ENCODE data around the gene TIMMDC1.
"Not testable (repeated sequence)": the region's sequence is repeated elsewhere in the genome, so short reads cannot be mapped to it uniquely, and the experiment has no call there.

The TIMMDC1 gene

GRCh38 chr3:119548341-119548740 lies 50.0 kb downstream of the TIMMDC1 start:
- H3K4me3 ChIP-seq (ENCODE audit: severe bottlenecking): no peak overlapping the region
- DNase-seq (ENCODE audit: low spot score) (no peak), ATAC-seq (ENCODE audit: low read depth) (no peak)
- no peaks in the 10 kb centered on the region for H3K27me3 ChIP-seq (ENCODE audit: insufficient read depth, poor library complexity, severe bottlenecking)
- H3K4me1 ChIP-seq (ENCODE audit: insufficient read depth, poor library complexity, severe bottlenecking): no peaks in the 10 kb centered on the region
- H3K36me3 ChIP-seq (ENCODE audit: low read depth): no peaks in the 10 kb centered on the region
- H3K9me3 ChIP-seq (ENCODE audit: severe bottlenecking): no peaks in the 10 kb centered on the region
- TF ChIP-seq, protein P1, sequence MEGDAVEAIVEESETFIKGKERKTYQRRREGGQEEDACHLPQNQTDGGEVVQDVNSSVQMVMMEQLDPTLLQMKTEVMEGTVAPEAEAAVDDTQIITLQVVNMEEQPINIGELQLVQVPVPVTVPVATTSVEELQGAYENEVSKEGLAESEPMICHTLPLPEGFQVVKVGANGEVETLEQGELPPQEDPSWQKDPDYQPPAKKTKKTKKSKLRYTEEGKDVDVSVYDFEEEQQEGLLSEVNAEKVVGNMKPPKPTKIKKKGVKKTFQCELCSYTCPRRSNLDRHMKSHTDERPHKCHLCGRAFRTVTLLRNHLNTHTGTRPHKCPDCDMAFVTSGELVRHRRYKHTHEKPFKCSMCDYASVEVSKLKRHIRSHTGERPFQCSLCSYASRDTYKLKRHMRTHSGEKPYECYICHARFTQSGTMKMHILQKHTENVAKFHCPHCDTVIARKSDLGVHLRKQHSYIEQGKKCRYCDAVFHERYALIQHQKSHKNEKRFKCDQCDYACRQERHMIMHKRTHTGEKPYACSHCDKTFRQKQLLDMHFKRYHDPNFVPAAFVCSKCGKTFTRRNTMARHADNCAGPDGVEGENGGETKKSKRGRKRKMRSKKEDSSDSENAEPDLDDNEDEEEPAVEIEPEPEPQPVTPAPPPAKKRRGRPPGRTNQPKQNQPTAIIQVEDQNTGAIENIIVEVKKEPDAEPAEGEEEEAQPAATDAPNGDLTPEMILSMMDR (IDR thresholded peaks at IDR 0.05; ENCODE audit: poor library complexity, severe bottlenecking): no peak
- H3K27ac ChIP-seq (ENCODE audit: poor library complexity, severe bottlenecking): no peak overlapping the region

DNA sequence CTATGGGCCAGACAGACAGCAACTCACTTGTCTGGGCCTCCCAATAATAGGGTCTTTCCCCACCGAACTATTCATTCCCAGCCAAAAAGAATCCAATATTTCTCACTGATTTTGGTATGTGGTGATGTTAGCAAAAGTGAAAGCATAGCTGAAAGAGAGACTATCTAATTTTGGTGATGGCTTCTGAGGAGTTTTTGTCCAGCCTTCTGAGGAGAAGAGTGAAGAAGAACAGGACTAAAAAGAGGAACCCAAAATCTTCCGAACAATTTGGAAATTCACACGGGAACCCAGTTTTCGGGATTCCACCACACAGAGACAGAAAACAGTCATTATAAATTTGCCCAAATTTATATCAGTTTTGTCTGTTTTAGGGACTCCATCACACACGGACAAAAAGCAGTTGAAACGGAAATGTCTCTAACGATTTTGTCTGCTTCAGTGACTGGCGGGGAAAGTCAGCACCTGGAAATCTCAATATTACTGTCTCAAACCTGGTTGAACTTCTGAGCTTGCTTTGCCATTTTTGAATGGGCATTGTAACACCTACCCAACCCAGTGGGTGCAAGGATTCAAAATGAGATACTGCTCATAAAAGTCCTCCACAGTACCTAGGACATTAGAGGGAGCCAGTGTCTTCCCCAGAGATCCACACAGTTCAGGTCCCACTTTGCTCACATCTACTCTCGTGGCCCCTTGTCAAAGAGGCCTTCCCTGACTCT lies 52.0 kb downstream of the TIMMDC1 start:
- no peaks in the 10 kb centered on the region for H3K4me1 ChIP-seq (ENCODE audit: insufficient read depth, poor library complexity, severe bottlenecking)
- no peaks in the 10 kb centered on the region for H3K27me3 ChIP-seq (ENCODE audit: insufficient read depth, poor library complexity, severe bottlenecking)
- H3K27ac ChIP-seq (ENCODE audit: poor library complexity, severe bottlenecking): no peak overlapping the region
- H3K9me3 ChIP-seq (ENCODE audit: severe bottlenecking): no peaks in the 10 kb centered on the region
- DNase-seq (ENCODE audit: low spot score): no peak
- TF ChIP-seq, protein P1 (IDR thresholded peaks at IDR 0.05; ENCODE audit: poor library complexity, severe bottlenecking): no peak
- H3K36me3 ChIP-seq (ENCODE audit: low read depth): no peaks in the 10 kb centered on the region
- no peak overlapping the region for H3K4me3 ChIP-seq (ENCODE audit: severe bottlenecking)
- no peak for ATAC-seq (ENCODE audit: low read depth)

DNA sequence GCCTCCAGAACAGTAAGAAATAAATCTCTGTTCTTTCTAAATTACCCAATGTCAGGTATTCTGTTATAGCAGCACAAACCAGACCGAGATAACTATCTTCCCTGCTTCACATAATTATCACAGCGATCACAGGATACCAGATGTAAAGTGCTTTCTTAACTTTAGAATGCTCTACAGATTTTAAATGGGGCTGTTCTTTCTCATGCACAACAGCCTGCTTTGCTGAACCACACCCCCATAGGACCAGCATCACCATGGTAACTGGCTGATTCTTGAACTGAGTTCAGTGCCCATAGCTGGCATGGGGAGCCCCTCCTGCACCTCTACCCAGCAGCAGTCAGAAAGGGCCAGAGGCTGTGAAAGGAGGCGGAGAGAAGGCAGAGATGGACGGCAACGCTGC lies 53.3 kb downstream of the TIMMDC1 start:
- Histone ChIP-seq H3K27ac (ENCODE audit: poor library complexity, severe bottlenecking) (no peak overlapping the region), H3K4me3 (ENCODE audit: severe bottlenecking) (no peak overlapping the region), H3K4me1 (ENCODE audit: insufficient read depth, poor library complexity, severe bottlenecking) (no peaks in the 10 kb centered on the region), H3K9me3 (ENCODE audit: severe bottlenecking) (no peaks in the 10 kb centered on the region), H3K36me3 (ENCODE audit: low read depth) (no peaks in the 10 kb centered on the region), H3K27me3 (ENCODE audit: insufficient read depth, poor library complexity, severe bottlenecking) (no peaks in the 10 kb centered on the region)
- TF ChIP-seq, protein P1 (IDR thresholded peaks at IDR 0.05; ENCODE audit: poor library complexity, severe bottlenecking): no peak
- ATAC-seq (ENCODE audit: low read depth) (no peak), DNase-seq (ENCODE audit: low spot score) (no peak)

- ATAC-seq (ENCODE audit: low read depth); H3K36me3 ChIP-seq (ENCODE audit: low read depth); H3K9me3 ChIP-seq (ENCODE audit: severe bottlenecking); H3K27ac ChIP-seq (ENCODE audit: poor library complexity, severe bottlenecking); H3K4me1 ChIP-seq (ENCODE audit: insufficient read depth, poor library complexity, severe bottlenecking); DNase-seq (ENCODE audit: low spot score); H3K27me3 ChIP-seq (ENCODE audit: insufficient read depth, poor library complexity, severe bottlenecking); H3K4me3 ChIP-seq (ENCODE audit: severe bottlenecking): not testable (repeated sequence)
These were observed 54.6 kb downstream of the TIMMDC1 start for GRCh38 chr3:119552928-119553327.

GRCh38 chr3:119553823-119554415 lies 55.6 kb downstream of the TIMMDC1 start:
- DNase-seq (ENCODE audit: low spot score): no peak
- H3K4me3 ChIP-seq (ENCODE audit: severe bottlenecking): no peak overlapping the region

More at GRCh38 chr3:119553823-119554415, 55.6 kb downstream of the TIMMDC1 start:
- no peaks in the 10 kb centered on the region for H3K36me3 ChIP-seq (ENCODE audit: low read depth)
- no peaks in the 10 kb centered on the region for H3K4me1 ChIP-seq (ENCODE audit: insufficient read depth, poor library complexity, severe bottlenecking)
- no peaks in the 10 kb centered on the region for H3K9me3 ChIP-seq (ENCODE audit: severe bottlenecking)
- H3K27me3 ChIP-seq (ENCODE audit: insufficient read depth, poor library complexity, severe bottlenecking): no peaks in the 10 kb centered on the region
- TF ChIP-seq, protein P1 (IDR thresholded peaks at IDR 0.05; ENCODE audit: poor library complexity, severe bottlenecking): no peak
- H3K27ac ChIP-seq (ENCODE audit: poor library complexity, severe bottlenecking): no peak overlapping the region
- ATAC-seq (ENCODE audit: low read depth): no peak
